ENCODE measurements around the gene TCF23.

The TCF23 gene

GRCh38 chr2:27155069-27155520 is 6.3 kb downstream of the TCF23 start:
- TF ChIP-seq TAF1 (IDR thresholded peaks at IDR 0.05; ENCODE audit: low read depth) (no peak), TEAD4 (IDR thresholded peaks at IDR 0.05) (no peak), MAX (IDR thresholded peaks at IDR 0.05) (no peak), EGR1 (IDR thresholded peaks at IDR 0.05) (no peak), CEBPB (IDR thresholded peaks at IDR 0.05) (no peak), TCF12 (IDR thresholded peaks at IDR 0.05; ENCODE audit: low read depth) (no peak), EP300 (IDR thresholded peaks at IDR 0.05; ENCODE audit: borderline replicate concordance) (no peak), YY1 (IDR thresholded peaks at IDR 0.05; ENCODE audit: low read depth) (no peak)
- TF ChIP-seq, protein P1, sequence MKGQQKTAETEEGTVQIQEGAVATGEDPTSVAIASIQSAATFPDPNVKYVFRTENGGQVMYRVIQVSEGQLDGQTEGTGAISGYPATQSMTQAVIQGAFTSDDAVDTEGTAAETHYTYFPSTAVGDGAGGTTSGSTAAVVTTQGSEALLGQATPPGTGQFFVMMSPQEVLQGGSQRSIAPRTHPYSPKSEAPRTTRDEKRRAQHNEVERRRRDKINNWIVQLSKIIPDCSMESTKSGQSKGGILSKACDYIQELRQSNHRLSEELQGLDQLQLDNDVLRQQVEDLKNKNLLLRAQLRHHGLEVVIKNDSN (IDR thresholded peaks at IDR 0.05): no peak
- TF ChIP-seq, protein P2, sequence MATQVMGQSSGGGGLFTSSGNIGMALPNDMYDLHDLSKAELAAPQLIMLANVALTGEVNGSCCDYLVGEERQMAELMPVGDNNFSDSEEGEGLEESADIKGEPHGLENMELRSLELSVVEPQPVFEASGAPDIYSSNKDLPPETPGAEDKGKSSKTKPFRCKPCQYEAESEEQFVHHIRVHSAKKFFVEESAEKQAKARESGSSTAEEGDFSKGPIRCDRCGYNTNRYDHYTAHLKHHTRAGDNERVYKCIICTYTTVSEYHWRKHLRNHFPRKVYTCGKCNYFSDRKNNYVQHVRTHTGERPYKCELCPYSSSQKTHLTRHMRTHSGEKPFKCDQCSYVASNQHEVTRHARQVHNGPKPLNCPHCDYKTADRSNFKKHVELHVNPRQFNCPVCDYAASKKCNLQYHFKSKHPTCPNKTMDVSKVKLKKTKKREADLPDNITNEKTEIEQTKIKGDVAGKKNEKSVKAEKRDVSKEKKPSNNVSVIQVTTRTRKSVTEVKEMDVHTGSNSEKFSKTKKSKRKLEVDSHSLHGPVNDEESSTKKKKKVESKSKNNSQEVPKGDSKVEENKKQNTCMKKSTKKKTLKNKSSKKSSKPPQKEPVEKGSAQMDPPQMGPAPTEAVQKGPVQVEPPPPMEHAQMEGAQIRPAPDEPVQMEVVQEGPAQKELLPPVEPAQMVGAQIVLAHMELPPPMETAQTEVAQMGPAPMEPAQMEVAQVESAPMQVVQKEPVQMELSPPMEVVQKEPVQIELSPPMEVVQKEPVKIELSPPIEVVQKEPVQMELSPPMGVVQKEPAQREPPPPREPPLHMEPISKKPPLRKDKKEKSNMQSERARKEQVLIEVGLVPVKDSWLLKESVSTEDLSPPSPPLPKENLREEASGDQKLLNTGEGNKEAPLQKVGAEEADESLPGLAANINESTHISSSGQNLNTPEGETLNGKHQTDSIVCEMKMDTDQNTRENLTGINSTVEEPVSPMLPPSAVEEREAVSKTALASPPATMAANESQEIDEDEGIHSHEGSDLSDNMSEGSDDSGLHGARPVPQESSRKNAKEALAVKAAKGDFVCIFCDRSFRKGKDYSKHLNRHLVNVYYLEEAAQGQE (IDR thresholded peaks at IDR 0.05; ENCODE audit: low read depth): no peak

DNA sequence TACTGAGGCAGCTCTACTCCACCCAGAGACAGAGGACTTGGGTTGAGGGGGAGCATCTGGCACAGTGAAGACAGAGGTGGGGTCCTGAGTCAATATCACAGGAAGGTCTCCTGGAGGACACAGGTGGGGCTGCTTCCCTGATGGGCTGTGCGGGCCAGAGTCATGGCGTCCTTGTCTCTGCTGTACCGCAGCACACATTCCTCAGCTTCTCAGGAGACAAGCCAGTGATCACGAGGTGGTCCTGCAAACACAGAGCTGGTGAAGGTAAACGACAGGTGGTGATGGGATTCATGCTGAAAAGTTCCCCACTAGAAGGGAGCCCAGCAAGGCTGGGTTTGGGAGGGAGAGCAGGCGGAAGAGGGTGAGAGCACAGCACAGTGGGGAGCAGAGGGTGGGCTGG is 9.7 kb downstream of the TCF23 start:
- TF ChIP-seq MAX (IDR thresholded peaks at IDR 0.05) (no peak), TAF1 (IDR thresholded peaks at IDR 0.05; ENCODE audit: low read depth) (no peak), TEAD4 (IDR thresholded peaks at IDR 0.05) (no peak), FOXM1 (IDR thresholded peaks at IDR 0.05; ENCODE audit: borderline replicate concordance, low read depth) (no peak), EP300 (IDR thresholded peaks at IDR 0.05; ENCODE audit: borderline replicate concordance) (no peak), YY1 (IDR thresholded peaks at IDR 0.05; ENCODE audit: low read depth) (no peak), RAD21 (IDR thresholded peaks at IDR 0.05; ENCODE audit: low read depth) (no peak)

GRCh38 chr2:27159271-27159670 is 10.5 kb downstream of the TCF23 start:
- no peak for TF ChIP-seq FOXM1 (IDR thresholded peaks at IDR 0.05; ENCODE audit: borderline replicate concordance, low read depth)
- no peak for TF ChIP-seq YY1 (IDR thresholded peaks at IDR 0.05; ENCODE audit: low read depth)
- TF ChIP-seq CREB1 (IDR thresholded peaks at IDR 0.05; ENCODE audit: low read depth): no peak
- TF ChIP-seq TAF1 (IDR thresholded peaks at IDR 0.05; ENCODE audit: low read depth): no peak
- TF ChIP-seq ZBTB7A (IDR thresholded peaks at IDR 0.05; ENCODE audit: low read depth): no peak
- TF ChIP-seq CEBPB (IDR thresholded peaks at IDR 0.05): no peak
- TF ChIP-seq, protein P1 (IDR thresholded peaks at IDR 0.05): no peak
- TF ChIP-seq MAX (IDR thresholded peaks at IDR 0.05): no peak
- TF ChIP-seq, protein P2 (IDR thresholded peaks at IDR 0.05; ENCODE audit: low read depth): no peak
- TF ChIP-seq TCF12 (IDR thresholded peaks at IDR 0.05; ENCODE audit: low read depth): no peak
- no peak for TF ChIP-seq EP300 (IDR thresholded peaks at IDR 0.05; ENCODE audit: borderline replicate concordance)
- TF ChIP-seq RAD21 (IDR thresholded peaks at IDR 0.05; ENCODE audit: low read depth): no peak

DNA sequence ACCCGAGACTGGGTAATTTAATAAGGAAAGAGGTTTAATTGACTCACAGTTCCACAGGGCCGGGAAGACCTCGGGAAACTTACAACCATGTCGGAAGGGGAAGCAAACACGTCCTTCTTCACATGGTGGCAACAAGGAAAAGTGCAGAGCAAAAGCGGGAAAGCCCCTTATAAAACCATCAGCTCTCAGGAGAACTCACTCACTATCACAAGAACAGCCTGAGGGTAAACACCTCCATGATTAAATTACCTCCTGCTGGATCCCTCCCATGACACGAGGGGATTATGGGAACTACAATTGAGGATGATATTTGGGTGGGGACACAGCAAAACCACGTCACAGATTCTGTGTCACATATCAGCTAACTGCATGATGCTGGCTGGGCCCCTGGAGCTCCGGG is 11.4 kb downstream of the TCF23 start:
- TF ChIP-seq YY1 (IDR thresholded peaks at IDR 0.05; ENCODE audit: low read depth): no peak
- TF ChIP-seq, protein P1 (IDR thresholded peaks at IDR 0.05): no peak

- TF ChIP-seq CEBPB (IDR thresholded peaks at IDR 0.05) (no peak), EGR1 (IDR thresholded peaks at IDR 0.05) (no peak), TEAD4 (IDR thresholded peaks at IDR 0.05) (no peak)
- TF ChIP-seq, protein P1 (IDR thresholded peaks at IDR 0.05): no peak
Measured at GRCh38 chr2:27162151-27163121, 13.6 kb downstream of the TCF23 start.

Measured in Ishikawa (cell line).